Neural cell (in vitro differentiated cells): ENCODE measurements around the gene HDGFL3. TPM values are rescaled to one million over a fixed set of nuclear protein-coding genes. Genes with fewer than 3 reads are reported as not detected.

ENCODE experiments used
- H2AFZ ChIP-seq: fragments of 200-600, 300-800 bp; sonication (generic), shearing (Covaris generic); 2 replicates; pipeline ENCODE4 v1.6.0; 2014; ENCODE audit warnings: low read depth, mild to moderate bottlenecking, antibody characterized with exemption, low read length, moderate library complexity
- H3F3A ChIP-seq: fragments of 200-600 bp; shearing (Covaris generic); 2 replicates; pipeline ENCODE4 v1.6.1; 2016; ENCODE audit warnings: mild to moderate bottlenecking, moderate library complexity, mixed read lengths, antibody characterized with exemption, low read length; ENCODE audit not compliant: insufficient read depth, poor library complexity, severe bottlenecking
- H3K27ac ChIP-seq: fragments of 200-600, 300-800 bp; sonication (generic), shearing (Covaris generic); 2 replicates; pipeline ENCODE4 v1.5.1; 2014; ENCODE audit warnings: mild to moderate bottlenecking, low read length, moderate library complexity
- H3K27me3 ChIP-seq: fragments of 300-800, 200-600 bp; sonication (generic), shearing (Covaris generic); 2 replicates; pipeline ENCODE4 v1.6.0; 2014; ENCODE audit warnings: mild to moderate bottlenecking, low read depth, low read length, moderate library complexity; ENCODE audit not compliant: insufficient read depth
- H3K36me3 ChIP-seq: fragments of 300-800, 200-600 bp; sonication (generic), shearing (Covaris generic); 2 replicates; pipeline ENCODE4 v1.5.1; 2014; ENCODE audit warnings: mild to moderate bottlenecking, antibody characterized with exemption, low read length, moderate library complexity; ENCODE audit not compliant: insufficient read depth
- H3K4me2 ChIP-seq: fragments of 300-800, 200-600 bp; sonication (generic), shearing (Covaris generic); 2 replicates; pipeline ENCODE4 v1.6.0; 2014; ENCODE audit warnings: mild to moderate bottlenecking, low read length
- H3K4me3 ChIP-seq: fragments of 300-800, 200-600 bp; sonication (generic), shearing (Covaris generic); 2 replicates; pipeline ENCODE4 v1.5.1; 2014; ENCODE audit warnings: mild to moderate bottlenecking, low read length, moderate library complexity
- H3K79me2 ChIP-seq: fragments of 200-600 bp; shearing (Covaris generic); replicated peaks from 2 replicates; pipeline ENCODE4 v1.6.0; 2014; ENCODE audit warnings: mild to moderate bottlenecking, low read length, moderate library complexity; ENCODE audit not compliant: insufficient read depth
- H3K9ac ChIP-seq: fragments of 300-800, 200-600 bp; sonication (generic), shearing (Covaris generic); 2 replicates; pipeline ENCODE4 v1.6.1; 2016; ENCODE audit warnings: mild to moderate bottlenecking, low read length, mixed read lengths
- H3K9me2 ChIP-seq: fragments of 200-600 bp; shearing (Covaris generic); 2 replicates; pipeline ENCODE4 v1.6.1; 2016; ENCODE audit warnings: mild to moderate bottlenecking, low read length, mixed read lengths; ENCODE audit not compliant: insufficient read depth
- H3K9me3 ChIP-seq: fragments of 200-600, 300-800 bp; sonication (generic), shearing (Covaris generic); 2 replicates; pipeline ENCODE4 v1.6.1; 2016; ENCODE audit warnings: mild to moderate bottlenecking, mixed run types, low read length, moderate library complexity, mixed read lengths
- H4K20me1 ChIP-seq: fragments of 200-600 bp; shearing (Covaris generic); 2 replicates; pipeline ENCODE4 v1.6.1; 2016; ENCODE audit warnings: mild to moderate bottlenecking, mixed run types; ENCODE audit not compliant: insufficient read depth
- EP300 ChIP-seq: fragments of 450-650 bp; conservative IDR thresholded peaks from 2 replicates; pipeline ENCODE4 v1.6.1; 2014; ENCODE audit warnings: antibody characterized with exemption, mild to moderate bottlenecking, moderate library complexity; ENCODE audit not compliant: poor library complexity, severe bottlenecking
- EZH2 ChIP-seq: fragments of 200-600, 300-800 bp; shearing (Covaris generic), sonication (generic); IDR thresholded peaks from 2 replicates; pipeline ENCODE4 v1.6.1; 2014; ENCODE audit warnings: antibody characterized with exemption, low read length, borderline replicate concordance, mild to moderate bottlenecking; ENCODE audit not compliant: insufficient read depth, poor library complexity, severe bottlenecking
- MXI1 ChIP-seq: fragments of 450-650 bp; conservative IDR thresholded peaks from 2 replicates; pipeline ENCODE4 v1.6.1; 2014; ENCODE audit warnings: antibody characterized with exemption, mild to moderate bottlenecking; ENCODE audit not compliant: poor library complexity, severe bottlenecking
- POLR2AphosphoS5 ChIP-seq: IDR thresholded peaks from 2 replicates; pipeline ENCODE4 v1.6.1; 2012
- RAD21 ChIP-seq: fragments of 450-650 bp; conservative IDR thresholded peaks from 2 replicates; pipeline ENCODE4 v1.6.1; 2014; ENCODE audit warnings: antibody characterized with exemption, mild to moderate bottlenecking, moderate library complexity
- SMC3 ChIP-seq: fragments of 450-650 bp; conservative IDR thresholded peaks from 2 replicates; pipeline ENCODE4 v1.6.1; 2014; ENCODE audit warnings: antibody characterized with exemption, mild to moderate bottlenecking, moderate library complexity; ENCODE audit not compliant: poor library complexity
- TAF1 ChIP-seq: IDR thresholded peaks from 2 replicates; pipeline ENCODE4 v1.6.1; 2012; ENCODE audit warnings: low read depth
- polyA plus RNA-seq: library from polyadenylated mRNA; depleted of rRNA; stranded (reverse); fragments of >200 nt; gene quantifications from 2 replicates; pipeline ENCODE4 v1.2.3, GENCODE V29; 2014
- TF ChIP-seq, protein P1 (sequence below): fragments of 450-650 bp; IDR thresholded peaks from 2 replicates; pipeline ENCODE4 v1.5.1; 2014; ENCODE audit warnings: antibody characterized with exemption, mild to moderate bottlenecking, moderate library complexity; ENCODE audit not compliant: poor library complexity, severe bottlenecking
- TF ChIP-seq, protein P2 (sequence below): IDR thresholded peaks from 2 replicates; pipeline ENCODE4 v1.6.1; 2012; ENCODE audit warnings: borderline replicate concordance

HDGFL3 gene
- polyA plus RNA-seq, 1 donor from 2014 or later: 339 TPM

DNA sequence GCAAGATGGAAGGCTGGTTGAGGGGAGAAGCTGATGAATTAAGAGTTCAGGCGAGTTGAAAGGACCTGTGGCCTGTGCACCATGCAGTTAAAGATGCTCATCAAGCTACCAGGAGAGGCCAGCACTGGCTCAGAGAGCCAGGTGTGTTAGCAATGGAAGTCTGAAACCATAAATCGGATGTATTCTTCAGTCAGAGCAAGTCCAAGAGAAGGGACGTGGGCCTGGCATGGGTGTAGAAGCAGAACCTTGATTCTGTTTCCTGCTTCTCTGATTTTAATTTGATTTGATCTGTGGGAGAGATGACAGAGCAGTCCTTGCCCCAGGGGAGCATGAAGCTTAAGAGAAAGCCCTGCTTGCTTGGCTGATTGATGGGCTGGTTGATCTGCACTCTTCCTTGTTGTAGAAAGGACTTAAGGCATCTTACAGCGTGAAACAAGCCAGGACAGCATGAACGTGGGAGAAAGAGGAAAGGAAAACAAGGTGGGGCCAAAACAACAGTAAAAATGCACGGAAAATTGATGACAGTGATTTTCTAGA lies 89.3 kb downstream of the HDGFL3 start:
- H2AFZ ChIP-seq: no peak overlapping the region

DNA sequence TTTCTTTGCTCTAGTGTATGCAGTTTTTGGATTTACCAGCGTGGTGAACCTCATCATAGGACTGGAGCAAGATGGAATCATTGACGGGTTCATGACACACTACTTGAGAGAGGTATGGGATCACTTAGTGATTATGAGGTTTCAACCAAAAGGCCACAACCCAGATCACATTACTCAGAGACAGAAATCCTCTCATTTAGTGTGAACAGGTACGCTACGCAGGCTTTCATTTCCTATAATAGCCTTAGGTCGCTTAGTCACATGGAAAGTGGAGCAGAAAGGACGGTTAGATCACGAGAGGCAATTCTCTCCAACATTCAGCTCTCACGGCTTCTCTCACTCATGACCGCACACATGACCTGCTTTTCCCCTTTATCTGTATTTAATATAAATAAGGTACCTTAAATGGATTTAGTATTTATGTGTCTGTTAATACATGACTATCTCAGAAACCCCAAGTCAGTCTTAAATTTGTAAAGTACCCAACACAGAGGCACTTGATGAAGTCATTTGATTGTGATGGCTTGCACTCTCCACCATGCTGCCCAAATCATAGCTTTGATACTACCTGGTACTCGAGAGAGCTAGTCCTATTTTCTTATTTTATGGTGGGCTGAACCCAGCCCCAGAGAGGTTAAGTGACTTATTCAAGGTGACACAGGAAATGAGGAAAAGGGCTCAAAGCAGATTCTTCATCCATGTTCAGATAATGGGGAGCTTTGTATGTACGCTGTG lies 91.6 kb downstream of the HDGFL3 start:
- no peaks in the 10 kb centered on the region for H3K9me3 ChIP-seq
- H3K4me3 ChIP-seq: no peak overlapping the region
- no peak overlapping the region for H2AFZ ChIP-seq
- H3K9me2 ChIP-seq: no peaks in the 10 kb centered on the region
- no peak overlapping the region for H3K9ac ChIP-seq
- TF ChIP-seq POLR2AphosphoS5 (no peak), EZH2 (no peak), RAD21 (no peak), EP300 (no peak), TAF1 (no peak), MXI1 (no peak), SMC3 (no peak)
- TF ChIP-seq, protein P1, sequence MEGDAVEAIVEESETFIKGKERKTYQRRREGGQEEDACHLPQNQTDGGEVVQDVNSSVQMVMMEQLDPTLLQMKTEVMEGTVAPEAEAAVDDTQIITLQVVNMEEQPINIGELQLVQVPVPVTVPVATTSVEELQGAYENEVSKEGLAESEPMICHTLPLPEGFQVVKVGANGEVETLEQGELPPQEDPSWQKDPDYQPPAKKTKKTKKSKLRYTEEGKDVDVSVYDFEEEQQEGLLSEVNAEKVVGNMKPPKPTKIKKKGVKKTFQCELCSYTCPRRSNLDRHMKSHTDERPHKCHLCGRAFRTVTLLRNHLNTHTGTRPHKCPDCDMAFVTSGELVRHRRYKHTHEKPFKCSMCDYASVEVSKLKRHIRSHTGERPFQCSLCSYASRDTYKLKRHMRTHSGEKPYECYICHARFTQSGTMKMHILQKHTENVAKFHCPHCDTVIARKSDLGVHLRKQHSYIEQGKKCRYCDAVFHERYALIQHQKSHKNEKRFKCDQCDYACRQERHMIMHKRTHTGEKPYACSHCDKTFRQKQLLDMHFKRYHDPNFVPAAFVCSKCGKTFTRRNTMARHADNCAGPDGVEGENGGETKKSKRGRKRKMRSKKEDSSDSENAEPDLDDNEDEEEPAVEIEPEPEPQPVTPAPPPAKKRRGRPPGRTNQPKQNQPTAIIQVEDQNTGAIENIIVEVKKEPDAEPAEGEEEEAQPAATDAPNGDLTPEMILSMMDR: no peak
- TF ChIP-seq, protein P2, sequence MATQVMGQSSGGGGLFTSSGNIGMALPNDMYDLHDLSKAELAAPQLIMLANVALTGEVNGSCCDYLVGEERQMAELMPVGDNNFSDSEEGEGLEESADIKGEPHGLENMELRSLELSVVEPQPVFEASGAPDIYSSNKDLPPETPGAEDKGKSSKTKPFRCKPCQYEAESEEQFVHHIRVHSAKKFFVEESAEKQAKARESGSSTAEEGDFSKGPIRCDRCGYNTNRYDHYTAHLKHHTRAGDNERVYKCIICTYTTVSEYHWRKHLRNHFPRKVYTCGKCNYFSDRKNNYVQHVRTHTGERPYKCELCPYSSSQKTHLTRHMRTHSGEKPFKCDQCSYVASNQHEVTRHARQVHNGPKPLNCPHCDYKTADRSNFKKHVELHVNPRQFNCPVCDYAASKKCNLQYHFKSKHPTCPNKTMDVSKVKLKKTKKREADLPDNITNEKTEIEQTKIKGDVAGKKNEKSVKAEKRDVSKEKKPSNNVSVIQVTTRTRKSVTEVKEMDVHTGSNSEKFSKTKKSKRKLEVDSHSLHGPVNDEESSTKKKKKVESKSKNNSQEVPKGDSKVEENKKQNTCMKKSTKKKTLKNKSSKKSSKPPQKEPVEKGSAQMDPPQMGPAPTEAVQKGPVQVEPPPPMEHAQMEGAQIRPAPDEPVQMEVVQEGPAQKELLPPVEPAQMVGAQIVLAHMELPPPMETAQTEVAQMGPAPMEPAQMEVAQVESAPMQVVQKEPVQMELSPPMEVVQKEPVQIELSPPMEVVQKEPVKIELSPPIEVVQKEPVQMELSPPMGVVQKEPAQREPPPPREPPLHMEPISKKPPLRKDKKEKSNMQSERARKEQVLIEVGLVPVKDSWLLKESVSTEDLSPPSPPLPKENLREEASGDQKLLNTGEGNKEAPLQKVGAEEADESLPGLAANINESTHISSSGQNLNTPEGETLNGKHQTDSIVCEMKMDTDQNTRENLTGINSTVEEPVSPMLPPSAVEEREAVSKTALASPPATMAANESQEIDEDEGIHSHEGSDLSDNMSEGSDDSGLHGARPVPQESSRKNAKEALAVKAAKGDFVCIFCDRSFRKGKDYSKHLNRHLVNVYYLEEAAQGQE: no peak
- no peaks in the 10 kb centered on the region for H3K36me3 ChIP-seq
- H3K79me2 ChIP-seq: no peaks in the 10 kb centered on the region
- H3K4me2 ChIP-seq: no peak overlapping the region
- H3K27me3 ChIP-seq: no peaks in the 10 kb centered on the region
- H3K27ac ChIP-seq: no peak overlapping the region
- H4K20me1 ChIP-seq: no peaks in the 10 kb centered on the region
- no peaks in the 10 kb centered on the region for H3F3A ChIP-seq

More for the DNA sequence above, 89.3 kb downstream of the HDGFL3 start:
- Histone ChIP-seq H3F3A (no peaks in the 10 kb centered on the region), H3K36me3 (no peaks in the 10 kb centered on the region), H3K9me3 (no peaks in the 10 kb centered on the region), H3K27me3 (no peaks in the 10 kb centered on the region), H3K79me2 (no peaks in the 10 kb centered on the region), H3K9ac (no peak overlapping the region), H3K4me2 (no peak overlapping the region), H3K9me2 (no peaks in the 10 kb centered on the region), H3K4me3 (no peak overlapping the region), H4K20me1 (no peaks in the 10 kb centered on the region), H3K27ac (no peak overlapping the region)
- TF ChIP-seq, protein P2: no peak
- TF ChIP-seq RAD21 (no peak), EZH2 (no peak), SMC3 (no peak), MXI1 (no peak), TAF1 (no peak), EP300 (no peak), POLR2AphosphoS5 (no peak)
- TF ChIP-seq, protein P1: no peak
